ENCODE data around the gene TMEM132D.

Gene TMEM132D

GRCh38 chr12:129089576-129089975, 814.2 kb downstream of the TMEM132D start:
- TF ChIP-seq CTCF (IDR thresholded peaks at IDR 0.05; ENCODE audit: unreplicated experiment in 3 of 3), result no peak
- H3K36me3 Mint-ChIP-seq (ENCODE audit: low read depth), result no peaks in the 10 kb centered on the region
- no peak overlapping the region for H3K4me3 Mint-ChIP-seq
- H3K4me1 Mint-ChIP-seq, result no peaks in the 10 kb centered on the region
- no peaks in the 10 kb centered on the region for H3K27me3 Mint-ChIP-seq (ENCODE audit: low read depth)
- H3K27ac Mint-ChIP-seq, result no peak overlapping the region
- H3K9me3 Mint-ChIP-seq, result peaks cover 3% of the 10 kb centered on the region

GRCh38 chr12:129084875-129085826, 818.7 kb downstream of the TMEM132D start:
- no peak overlapping the region for H3K27ac Mint-ChIP-seq
- TF ChIP-seq CTCF (IDR thresholded peaks at IDR 0.05; ENCODE audit: unreplicated experiment in 3 of 3), result no peak
- H3K4me3 Mint-ChIP-seq, result no peak overlapping the region
- H3K4me1 Mint-ChIP-seq, result peaks cover 6% of the 10 kb centered on the region
- peaks cover 5% of the 10 kb centered on the region for H3K27me3 Mint-ChIP-seq (ENCODE audit: low read depth)
- no peaks in the 10 kb centered on the region for H3K36me3 Mint-ChIP-seq (ENCODE audit: low read depth)
- H3K9me3 Mint-ChIP-seq, result peaks cover 3% of the 10 kb centered on the region

- Mint-ChIP-seq H3K27ac (no peak overlapping the region), H3K4me1 (peaks cover 7% of the 10 kb centered on the region), H3K27me3 (ENCODE audit: low read depth) (peaks cover 10% of the 10 kb centered on the region), H3K36me3 (ENCODE audit: low read depth) (no peaks in the 10 kb centered on the region), H3K9me3 (peaks cover 3% of the 10 kb centered on the region), H3K4me3 (no peak overlapping the region)
- TF ChIP-seq CTCF (IDR thresholded peaks at IDR 0.05; ENCODE audit: unreplicated experiment in 3 of 3), result no peak
These were observed 820.5 kb downstream of the TMEM132D start for GRCh38 chr12:129083121-129083840.

GRCh38 chr12:129082441-129082840, 821.4 kb downstream of the TMEM132D start:
- no peak overlapping the region for H3K27ac Mint-ChIP-seq
- H3K27me3 Mint-ChIP-seq (ENCODE audit: low read depth), result peaks cover 16% of the 10 kb centered on the region
- H3K4me3 Mint-ChIP-seq, result no peak overlapping the region
- peaks cover 13% of the 10 kb centered on the region for H3K4me1 Mint-ChIP-seq
- H3K36me3 Mint-ChIP-seq (ENCODE audit: low read depth), result no peaks in the 10 kb centered on the region
- no peak for TF ChIP-seq CTCF (IDR thresholded peaks at IDR 0.05; ENCODE audit: unreplicated experiment in 3 of 3)
- H3K9me3 Mint-ChIP-seq, result peaks cover 3% of the 10 kb centered on the region

GRCh38 chr12:129081755-129082250, 822.0 kb downstream of the TMEM132D start:
- Mint-ChIP-seq H3K9me3 (no peaks in the 10 kb centered on the region), H3K4me3 (no peak overlapping the region), H3K27ac (no peak overlapping the region), H3K27me3 (ENCODE audit: low read depth) (peaks cover 17% of the 10 kb centered on the region), H3K36me3 (ENCODE audit: low read depth) (no peaks in the 10 kb centered on the region), H3K4me1 (peaks cover 19% of the 10 kb centered on the region)
- TF ChIP-seq CTCF (IDR thresholded peaks at IDR 0.05; ENCODE audit: unreplicated experiment in 3 of 3), result no peak

Data from nephron (organoid).